Loucy (cell line): ENCODE measurements around the gene TNFRSF8.

Source experiments
- H2AFZ ChIP-seq: fragments of 200-600 bp; sonication (generic); 2 replicates; pipeline ENCODE4 v1.6.0; 2016; ENCODE audit warnings: antibody characterized with exemption, mild to moderate bottlenecking, low read length, moderate library complexity
- H3F3A ChIP-seq: fragments of 200-600 bp; 2 replicates; pipeline ENCODE4 v1.6.0; 2016; ENCODE audit warnings: antibody characterized with exemption, low read depth, mild to moderate bottlenecking
- H3K27me3 ChIP-seq: fragments of 200-600 bp; sonication (generic); 2 replicates; pipeline ENCODE4 v1.6.1; 2014; ENCODE audit warnings: low read length, mild to moderate bottlenecking; ENCODE audit not compliant: insufficient read depth, poor library complexity, severe bottlenecking
- H3K36me3 ChIP-seq: fragments of 200-600 bp; sonication (generic); 2 replicates; pipeline ENCODE4 v1.6.1; 2016; ENCODE audit warnings: low read length; ENCODE audit not compliant: insufficient read depth
- H3K4me1 ChIP-seq: fragments of 200-600 bp; sonication (generic); 2 replicates; pipeline ENCODE4 v1.5.1; 2014; ENCODE audit warnings: low read length, mild to moderate bottlenecking; ENCODE audit not compliant: insufficient read depth, poor library complexity, severe bottlenecking
- H3K4me2 ChIP-seq: fragments of 200-600 bp; sonication (generic); 2 replicates; pipeline ENCODE4 v1.6.0; 2014; ENCODE audit warnings: antibody characterized with exemption, low read length, low read depth, mild to moderate bottlenecking; ENCODE audit not compliant: poor library complexity, severe bottlenecking
- H3K4me3 ChIP-seq: fragments of 200-600 bp; sonication (generic); 2 replicates; pipeline ENCODE4 v1.5.1; 2014; ENCODE audit warnings: low read length, mild to moderate bottlenecking, mixed read lengths; ENCODE audit not compliant: poor library complexity, severe bottlenecking
- H3K79me2 ChIP-seq: fragments of 200-600 bp; sonication (generic); 2 replicates; pipeline ENCODE4 v1.6.1; 2014; ENCODE audit warnings: low read length; ENCODE audit not compliant: insufficient read depth
- H3K9ac ChIP-seq: fragments of 200-600 bp; sonication (generic); 2 replicates; pipeline ENCODE4 v1.6.0; 2014; ENCODE audit warnings: mild to moderate bottlenecking, low read depth, low read length, moderate library complexity; ENCODE audit not compliant: poor library complexity, severe bottlenecking
- H3K9me2 ChIP-seq: fragments of 200-600 bp; sonication (generic); replicated peaks from 2 replicates; pipeline ENCODE4 v1.6.1; 2016; ENCODE audit warnings: low read depth, low read length, mixed read lengths
- H3K9me3 ChIP-seq: fragments of 200-600 bp; sonication (generic); 2 replicates; pipeline ENCODE4 v1.6.1; 2014; ENCODE audit warnings: mild to moderate bottlenecking, antibody characterized with exemption, low read length, low read depth; ENCODE audit not compliant: insufficient read depth
- H4K20me1 ChIP-seq: fragments of 200-600 bp; sonication (generic); 2 replicates; pipeline ENCODE4 v1.6.0; 2014; ENCODE audit warnings: antibody characterized with exemption, low read length, mild to moderate bottlenecking; ENCODE audit not compliant: insufficient read depth, poor library complexity, severe bottlenecking
- CTCF ChIP-seq: fragments of 200-600 bp; sonication (generic); conservative IDR thresholded peaks from 2 replicates; pipeline ENCODE4 v1.5.1; 2014; ENCODE audit warnings: mild to moderate bottlenecking, antibody characterized with exemption, low read length
- EZH2phosphoT487 ChIP-seq: fragments of 200-600 bp; IDR thresholded peaks from 2 replicates; pipeline ENCODE4 v1.6.1; 2018; ENCODE audit warnings: antibody characterized with exemption, mild to moderate bottlenecking, moderate library complexity, borderline replicate concordance

TNFRSF8 gene

GRCh38 chr1:12065872-12066271 lies 2.8 kb downstream of the TNFRSF8 start:
- peak overlapping the region; percentile 56 for H3K4me3 ChIP-seq
- peaks cover 57% of the 10 kb centered on the region for H3K4me1 ChIP-seq

GRCh38 chr1:12067900-12068821 lies 5.1 kb downstream of the TNFRSF8 start:
- no peaks in the 10 kb centered on the region for H3K36me3 ChIP-seq
- H3K27me3 ChIP-seq, result no peaks in the 10 kb centered on the region
- H2AFZ ChIP-seq, result no peak overlapping the region
- peaks cover 7% of the 10 kb centered on the region for H3K79me2 ChIP-seq
- H3K9me3 ChIP-seq, result no peaks in the 10 kb centered on the region
- H3F3A ChIP-seq, result peaks cover 10% of the 10 kb centered on the region
- H3K9ac ChIP-seq, result peak overlapping the region; percentile 52
- H3K4me1 ChIP-seq, result peaks cover 56% of the 10 kb centered on the region
- TF ChIP-seq EZH2phosphoT487 (no peak), CTCF (no peak)
- H4K20me1 ChIP-seq, result no peaks in the 10 kb centered on the region
- peak overlapping the region; percentile 60 for H3K4me3 ChIP-seq
- peak overlapping the region; percentile 74 for H3K4me2 ChIP-seq
- no peaks in the 10 kb centered on the region for H3K9me2 ChIP-seq

More at GRCh38 chr1:12065872-12066271, 2.8 kb downstream of the TNFRSF8 start:
- Histone ChIP-seq H3F3A (peaks cover 10% of the 10 kb centered on the region), H3K4me2 (peak overlapping the region; percentile 79), H4K20me1 (no peaks in the 10 kb centered on the region), H3K36me3 (no peaks in the 10 kb centered on the region), H3K9me2 (no peaks in the 10 kb centered on the region), H3K79me2 (peaks cover 7% of the 10 kb centered on the region), H3K9ac (peak overlapping the region; percentile 19), H3K27me3 (no peaks in the 10 kb centered on the region), H3K9me3 (no peaks in the 10 kb centered on the region), H2AFZ (no peak overlapping the region)
- TF ChIP-seq CTCF (no peak), EZH2phosphoT487 (no peak)

GRCh38 chr1:12069623-12070244 lies 6.6 kb downstream of the TNFRSF8 start:
- TF ChIP-seq CTCF (no peak), EZH2phosphoT487 (no peak)
- Histone ChIP-seq H3K4me1 (peaks cover 41% of the 10 kb centered on the region), H3K79me2 (no peaks in the 10 kb centered on the region), H3F3A (peaks cover 10% of the 10 kb centered on the region), H3K9me3 (no peaks in the 10 kb centered on the region), H4K20me1 (no peaks in the 10 kb centered on the region), H3K9me2 (no peaks in the 10 kb centered on the region), H3K9ac (no peak overlapping the region), H3K4me3 (peak overlapping the region; percentile 1), H3K36me3 (no peaks in the 10 kb centered on the region), H2AFZ (no peak overlapping the region), H3K27me3 (no peaks in the 10 kb centered on the region), H3K4me2 (peak overlapping the region; percentile 45)
